H1 (cell line): ENCODE data around the gene KLHL29. TPM values are rescaled to one million over a fixed set of nuclear protein-coding genes. Genes with fewer than 3 reads are reported as not detected.

Source experiments
- CTCF ChIA-PET: fragments of 300-600 bp; sonication (Branson Sonifier 250); formaldehyde crosslinking; loops from one replicate; lab custom pipeline; 2021; ENCODE audit not compliant: partially characterized antibody; lab: Charles Lee
- POLR2A ChIA-PET: fragments of 300-600 bp; sonication (Branson Sonifier 250); formaldehyde crosslinking; loops from one replicate; lab custom pipeline; 2021; ENCODE audit warnings: inconsistent platforms; ENCODE audit not compliant: partially characterized antibody; lab: Charles Lee
- DNase-seq, 2 experiments: peaks; one replicate each; pipeline versions ENCODE4 v3.0.0 to v3.0.0-alpha.2; 2010 to 2022; ENCODE audit warnings: low spot score in 2 of 2, low read depth in 1 of 2, mixed read lengths in 1 of 2
- FAIRE-seq: peaks from 2 replicates; lab custom pipeline; 2011; peaks lifted over from hg19 to GRCh38; lab: Jason Lieb, UNC
- H2AFZ ChIP-seq: 2 replicates; pipeline ENCODE4 v1.8.1; 2012; ENCODE audit warnings: low read length, inconsistent platforms
- H2AK5ac ChIP-seq: 2 replicates; pipeline ENCODE4 v1.6.1; 2013; ENCODE audit warnings: low read depth, low read length
- H2BK120ac ChIP-seq: replicated peaks from 2 replicates; pipeline ENCODE3; 2013; ENCODE audit warnings: low read depth, low read length, inconsistent platforms
- H2BK12ac ChIP-seq: 2 replicates; pipeline ENCODE4 v1.6.1; 2013; ENCODE audit warnings: low read depth, low read length
- H2BK15ac ChIP-seq: 2 replicates; pipeline ENCODE4 v1.6.1; 2013; ENCODE audit warnings: low read length
- H2BK20ac ChIP-seq: 2 replicates; pipeline ENCODE4 v1.6.1; 2013; ENCODE audit warnings: low read length
- H2BK5ac ChIP-seq: 2 replicates; pipeline ENCODE4 v1.6.1; 2013; ENCODE audit warnings: low read depth, low read length
- H3K14ac ChIP-seq: 2 replicates; pipeline ENCODE4 v1.6.1; 2013; ENCODE audit warnings: inconsistent platforms; ENCODE audit not compliant: insufficient read length
- H3K18ac ChIP-seq: 2 replicates; pipeline ENCODE4 v1.6.1; 2013; ENCODE audit warnings: low read length; ENCODE audit errors: extremely low read depth
- H3K23ac ChIP-seq: 2 replicates; pipeline ENCODE4 v1.6.1; 2013; ENCODE audit warnings: inconsistent platforms; ENCODE audit not compliant: insufficient read length
- H3K23me2 ChIP-seq: 2 replicates; pipeline ENCODE4 v1.6.1; 2013; ENCODE audit warnings: low read depth, low read length
- H3K27ac ChIP-seq: 2 replicates; pipeline ENCODE4 v1.6.1; 2011; ENCODE audit warnings: low read depth, low read length, inconsistent platforms
- H3K27me3 ChIP-seq, 4 experiments: replicated peaks in 1 of 4; 1 replicate in 1 of 4; 2 replicates in 3 of 4; pipeline versions ENCODE4 v1.6.1 to v1.8.1; 2011 to 2013; ENCODE audit warnings: low read length in 3 of 4, mild to moderate bottlenecking in 3 of 4, inconsistent platforms in 2 of 4, mixed read lengths in 2 of 4, moderate library complexity in 1 of 4; ENCODE audit not compliant: control insufficient read depth in 3 of 4, insufficient read depth in 3 of 4; ENCODE audit errors: extremely low read depth in 1 of 4
- H3K36me3 ChIP-seq, 4 experiments: 2 replicates each; pipeline versions ENCODE4 v1.6.1 to v1.8.1; 2011 to 2013; ENCODE audit warnings: mild to moderate bottlenecking in 4 of 4, low read length in 3 of 4, moderate library complexity in 2 of 4, control low read depth in 1 of 4, inconsistent platforms in 1 of 4; ENCODE audit not compliant: insufficient read depth in 4 of 4, control insufficient read depth in 2 of 4
- H3K4ac ChIP-seq: replicated peaks from 2 replicates; pipeline ENCODE3; 2013; ENCODE audit warnings: low read length, low read depth, mixed read lengths, inconsistent platforms; ENCODE audit not compliant: insufficient read length
- H3K4me1 ChIP-seq, 4 experiments: replicated peaks in 1 of 4; 1 replicate in 1 of 4; 2 replicates in 3 of 4; pipeline versions ENCODE4 v1.6.1 to v1.8.1; 2011 to 2013; ENCODE audit warnings: low read length in 3 of 4, inconsistent platforms in 2 of 4, mixed read lengths in 1 of 4; ENCODE audit not compliant: insufficient read depth in 4 of 4, control insufficient read depth in 3 of 4
- H3K4me2 ChIP-seq, 2 experiments: 2 replicates each; pipeline versions ENCODE4 v1.6.1 to v1.8.1; 2011 to 2013; ENCODE audit warnings: low read depth in 2 of 2, low read length in 2 of 2, control low read depth in 1 of 2, inconsistent platforms in 1 of 2, mild to moderate bottlenecking in 1 of 2; ENCODE audit not compliant: insufficient read depth in 1 of 2
- H3K4me3 ChIP-seq, 4 experiments: fragments of 200-600, 300-600 bp in 1 of 4; sonication (generic), shearing (Covaris generic), sonication (Bioruptor Twin) in 1 of 4; 2 replicates each; pipeline versions ENCODE4 v1.5.1 to v1.8.1; 2011 to 2016; ENCODE audit warnings: low read length in 4 of 4, low read depth in 3 of 4, control low read depth in 2 of 4, inconsistent platforms in 2 of 4, mild to moderate bottlenecking in 2 of 4, mixed read lengths in 1 of 4, moderate library complexity in 1 of 4; ENCODE audit not compliant: insufficient read depth in 2 of 4; ENCODE audit errors: extremely low read depth in 1 of 4
- H3K56ac ChIP-seq: replicated peaks from 2 replicates; pipeline ENCODE3; 2013; ENCODE audit warnings: low read depth, mild to moderate bottlenecking, mixed read lengths, low read length, inconsistent platforms; ENCODE audit not compliant: insufficient read length
- H3K79me1 ChIP-seq: 2 replicates; pipeline ENCODE4 v1.6.1; 2013; ENCODE audit warnings: low read depth, low read length, control low read depth
- H3K79me2 ChIP-seq, 2 experiments: 2 replicates each; pipeline versions ENCODE4 v1.6.1 to v1.8.1; 2012 to 2013; ENCODE audit warnings: low read length in 2 of 2, mild to moderate bottlenecking in 2 of 2, inconsistent platforms in 1 of 2; ENCODE audit not compliant: insufficient read depth in 2 of 2, control insufficient read depth in 1 of 2
- H3K9ac ChIP-seq, 4 experiments: replicated peaks in 1 of 4; 1 replicate in 1 of 4; 2 replicates in 3 of 4; pipeline versions ENCODE4 v1.6.1 to v1.8.1; 2011 to 2013; ENCODE audit warnings: low read depth in 3 of 4, low read length in 3 of 4, control low read depth in 2 of 4, mild to moderate bottlenecking in 2 of 4, moderate library complexity in 2 of 4, inconsistent platforms in 1 of 4; ENCODE audit errors: extremely low read depth in 1 of 4
- H3K9me3 ChIP-seq, 2 experiments: 2 replicates each; pipeline versions ENCODE4 v1.6.1 to v1.8.1; 2012 to 2013; ENCODE audit warnings: mild to moderate bottlenecking in 2 of 2, moderate library complexity in 2 of 2, control low read depth in 1 of 2, inconsistent platforms in 1 of 2, low read depth in 1 of 2, low read length in 1 of 2, mixed read lengths in 1 of 2; ENCODE audit not compliant: insufficient read depth in 2 of 2
- H4K20me1 ChIP-seq, 2 experiments: replicated peaks in 1 of 2; 2 replicates each; pipeline versions ENCODE3 to v1.8.1; 2011 to 2013; ENCODE audit warnings: inconsistent platforms in 2 of 2, low read length in 2 of 2, mild to moderate bottlenecking in 1 of 2; ENCODE audit not compliant: insufficient read depth in 2 of 2, control insufficient read depth in 1 of 2
- H4K5ac ChIP-seq: 2 replicates; pipeline ENCODE4 v1.6.1; 2013; ENCODE audit warnings: low read length, low read depth, mixed read lengths, inconsistent platforms; ENCODE audit not compliant: insufficient read length
- H4K8ac ChIP-seq: 2 replicates; pipeline ENCODE4 v1.8.0; 2013; ENCODE audit warnings: mild to moderate bottlenecking, moderate library complexity, low read length, inconsistent platforms; ENCODE audit not compliant: insufficient read depth; ENCODE audit errors: extremely low read depth
- H4K91ac ChIP-seq: replicated peaks from 2 replicates; pipeline ENCODE3; 2013; ENCODE audit warnings: low read length, mixed read lengths, inconsistent platforms; ENCODE audit not compliant: insufficient read length
- JUN ChIP-seq: IDR thresholded peaks from 2 replicates; pipeline ENCODE4 v1.6.1; 2011; ENCODE audit warnings: low read depth, mild to moderate bottlenecking, improper control_type of control experiment, low read length
- WGBS, 2 experiments: shearing (Covaris generic) in 1 of 2; methylation state at CpG; one replicate each; pipeline versions ENCODE4 v1.1.6 to v1.1.7; 2013 to 2015; ENCODE audit warnings: low lambda C conversion rate in 2 of 2, mixed read lengths in 2 of 2, inconsistent platforms in 1 of 2, low coverage in 1 of 2, missing lambda C conversion rate in 1 of 2; ENCODE audit not compliant: insufficient replicate concordance in 2 of 2, insufficient coverage in 1 of 2, insufficient read length in 1 of 2; ENCODE audit errors: extremely low coverage in 1 of 2, missing lambda C conversion rate in 1 of 2; 5-methylcytosine and 5-hydroxymethylcytosine counted together
- polyA plus RNA-seq, 7 experiments: library from polyadenylated mRNA; depleted of rRNA in 3 of 7; stranded (reverse) in 5 of 7; unstranded in 2 of 7; fragments of >200 nt in 5 of 7; fragments of 200-250 nt in 2 of 7; gene quantifications; 1 replicate in 5 of 7; 2 replicates in 1 of 7; 4 replicates in 1 of 7; pipeline versions ENCODE4 v1.2.1 to v1.2.3, GENCODE V29; 2011 to 2013; ENCODE audit warnings: missing spikeins in 2 of 7, mixed read lengths in 2 of 7
- total RNA-seq: library from RNA; stranded (reverse); fragmentation: NEBNext Ultra II Directional; extraction: Animal tissue kit (Norgen Biotek cat#: 25700); gene quantifications from 2 replicates; pipeline ENCODE4 v1.2.1, GENCODE V29; 2021

Gene KLHL29
- total and polyA plus RNA-seq, 2 of the 8 experiments (the other 6 are each of a cell fraction or from before 2014, with no cell fraction given), result 1.1 to 4.7 TPM

GRCh38 chr2:23503097-23503496, 118.1 kb downstream of the KLHL29 start:
- Histone ChIP-seq H3K9ac (no peak overlapping the region), H3K56ac (no peak overlapping the region), H4K5ac (no peak overlapping the region), H2BK5ac (no peak overlapping the region), H3K27ac (no peak overlapping the region), H3K23ac (no peak overlapping the region), H3K18ac (no peak overlapping the region), H2BK20ac (no peak overlapping the region), H3K36me3 (no peaks in the 10 kb centered on the region), H3K79me2 (no peaks in the 10 kb centered on the region), H3K4ac (no peak overlapping the region), H3K4me2 (no peak overlapping the region), H3K23me2 (no peaks in the 10 kb centered on the region; the same call in 1 of the 2 replicates), H3K4me3 (no peak overlapping the region), H4K8ac (no peak overlapping the region), H4K20me1 (no peaks in the 10 kb centered on the region), H3K79me1 (no peaks in the 10 kb centered on the region), H2AFZ (no peak overlapping the region), H3K27me3 (no peaks in the 10 kb centered on the region), H3K14ac (no peak overlapping the region), H2BK120ac (no peak overlapping the region), H2AK5ac (no peak overlapping the region), H2BK15ac (no peak overlapping the region), H3K9me3 (no peaks in the 10 kb centered on the region), H3K4me1 (peaks cover 0 to 4% (median 0%) of the 10 kb centered on the region in 4 experiments; a peak in 4 of 7 replicates), H2BK12ac (no peak overlapping the region), H4K91ac (no peak overlapping the region)
- FAIRE-seq, result no peak
- TF ChIP-seq JUN, result no peak
- POLR2A ChIA-PET, result no interaction called here
- CTCF ChIA-PET, result interaction anchor here (3.6 kb wide), 1 partner anchor 25 kb away, joined by 23 read pairs; no protein-coding TSS in a partner anchor
- no peak for DNase-seq
- WGBS, 2 experiments, result 88% methylated on average over 6 of the region's 6 CpGs; no CpG with 5 or more reads in 1 of the 2 experiments
